ENCODE results near the gene MMUT. TPM values are rescaled to one million over a fixed set of nuclear protein-coding genes. Genes with fewer than 3 reads are reported as not detected.
A peak's percentile ranks its signal among the peaks of the same experiment; 100 is the strongest.

Gene MMUT
- total RNA-seq, 2 donors from 2014 or later: 13.7 to 23.9 TPM

- Histone ChIP-seq H3K27me3 (replicated peaks; ENCODE audit: insufficient read depth) (no peaks in the 10 kb centered on the region), H3K4me3 (peak overlapping the region; percentile 65 to 72), H3K27ac (peak overlapping the region; percentile 84 to 86), H3K4me1 (replicated peaks) (peaks cover 3% of the 10 kb centered on the region), H3K36me3 (no peaks in the 10 kb centered on the region), H3K9me3 (no peaks in the 10 kb centered on the region)
- DNase-seq (ENCODE audit: low spot score): no peak
- WGBS: 1% methylated on average over 7 of the region's 7 CpGs
- intact Hi-C loops (cut with DNase I): no loop called here
- TF ChIP-seq POLR2AphosphoS5 (IDR thresholded peaks at IDR 0.05): no peak
These were observed 490 bp downstream of the MMUT start for GRCh38 chr6:49462599-49462926.

DNA sequence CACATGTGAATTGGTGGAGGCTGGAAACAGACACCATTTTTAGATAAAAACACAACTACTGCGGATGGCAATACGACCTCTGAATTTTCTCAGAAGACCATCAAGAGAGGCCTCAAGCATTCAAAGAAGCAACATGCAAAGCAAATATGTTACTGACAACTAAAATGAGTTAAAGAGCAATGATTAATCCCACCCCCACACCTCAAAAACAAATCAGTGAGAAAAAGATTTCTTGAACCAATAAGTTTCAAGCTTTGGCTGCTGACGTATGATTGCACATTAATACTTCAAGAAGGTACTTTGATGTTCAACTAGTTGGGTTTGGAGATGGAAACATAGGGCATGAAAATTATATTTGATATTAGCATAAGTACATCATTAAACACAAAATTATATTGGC, 982 bp downstream of the MMUT start:
- 56% methylated on average over 3 of the region's 3 CpGs for WGBS
- TF ChIP-seq POLR2AphosphoS5 (IDR thresholded peaks at IDR 0.05): no peak
- TF ChIP-seq, protein P1, sequence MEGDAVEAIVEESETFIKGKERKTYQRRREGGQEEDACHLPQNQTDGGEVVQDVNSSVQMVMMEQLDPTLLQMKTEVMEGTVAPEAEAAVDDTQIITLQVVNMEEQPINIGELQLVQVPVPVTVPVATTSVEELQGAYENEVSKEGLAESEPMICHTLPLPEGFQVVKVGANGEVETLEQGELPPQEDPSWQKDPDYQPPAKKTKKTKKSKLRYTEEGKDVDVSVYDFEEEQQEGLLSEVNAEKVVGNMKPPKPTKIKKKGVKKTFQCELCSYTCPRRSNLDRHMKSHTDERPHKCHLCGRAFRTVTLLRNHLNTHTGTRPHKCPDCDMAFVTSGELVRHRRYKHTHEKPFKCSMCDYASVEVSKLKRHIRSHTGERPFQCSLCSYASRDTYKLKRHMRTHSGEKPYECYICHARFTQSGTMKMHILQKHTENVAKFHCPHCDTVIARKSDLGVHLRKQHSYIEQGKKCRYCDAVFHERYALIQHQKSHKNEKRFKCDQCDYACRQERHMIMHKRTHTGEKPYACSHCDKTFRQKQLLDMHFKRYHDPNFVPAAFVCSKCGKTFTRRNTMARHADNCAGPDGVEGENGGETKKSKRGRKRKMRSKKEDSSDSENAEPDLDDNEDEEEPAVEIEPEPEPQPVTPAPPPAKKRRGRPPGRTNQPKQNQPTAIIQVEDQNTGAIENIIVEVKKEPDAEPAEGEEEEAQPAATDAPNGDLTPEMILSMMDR (IDR thresholded peaks at IDR 0.05): no peak
- TF ChIP-seq POLR2A (IDR thresholded peaks at IDR 0.05): no peak
- H3K9me3 ChIP-seq: no peaks in the 10 kb centered on the region
- H3K27me3 ChIP-seq (replicated peaks; ENCODE audit: insufficient read depth): no peaks in the 10 kb centered on the region
- H3K27ac ChIP-seq: peak overlapping the region; percentile 84 to 86
- intact Hi-C loops (cut with DNase I): no loop called here
- H3K4me1 ChIP-seq (replicated peaks): peaks cover 3% of the 10 kb centered on the region
- DNase-seq (ENCODE audit: low spot score): no peak
- peak overlapping the region; percentile 65 to 72 for H3K4me3 ChIP-seq
- no peaks in the 10 kb centered on the region for H3K36me3 ChIP-seq

GRCh38 chr6:49457771-49458170, 5.3 kb downstream of the MMUT start:
- no peak overlapping the region for H3K4me3 ChIP-seq
- 85% methylated on average over 4 of the region's 4 CpGs for WGBS
- no peaks in the 10 kb centered on the region for H3K36me3 ChIP-seq

DNA sequence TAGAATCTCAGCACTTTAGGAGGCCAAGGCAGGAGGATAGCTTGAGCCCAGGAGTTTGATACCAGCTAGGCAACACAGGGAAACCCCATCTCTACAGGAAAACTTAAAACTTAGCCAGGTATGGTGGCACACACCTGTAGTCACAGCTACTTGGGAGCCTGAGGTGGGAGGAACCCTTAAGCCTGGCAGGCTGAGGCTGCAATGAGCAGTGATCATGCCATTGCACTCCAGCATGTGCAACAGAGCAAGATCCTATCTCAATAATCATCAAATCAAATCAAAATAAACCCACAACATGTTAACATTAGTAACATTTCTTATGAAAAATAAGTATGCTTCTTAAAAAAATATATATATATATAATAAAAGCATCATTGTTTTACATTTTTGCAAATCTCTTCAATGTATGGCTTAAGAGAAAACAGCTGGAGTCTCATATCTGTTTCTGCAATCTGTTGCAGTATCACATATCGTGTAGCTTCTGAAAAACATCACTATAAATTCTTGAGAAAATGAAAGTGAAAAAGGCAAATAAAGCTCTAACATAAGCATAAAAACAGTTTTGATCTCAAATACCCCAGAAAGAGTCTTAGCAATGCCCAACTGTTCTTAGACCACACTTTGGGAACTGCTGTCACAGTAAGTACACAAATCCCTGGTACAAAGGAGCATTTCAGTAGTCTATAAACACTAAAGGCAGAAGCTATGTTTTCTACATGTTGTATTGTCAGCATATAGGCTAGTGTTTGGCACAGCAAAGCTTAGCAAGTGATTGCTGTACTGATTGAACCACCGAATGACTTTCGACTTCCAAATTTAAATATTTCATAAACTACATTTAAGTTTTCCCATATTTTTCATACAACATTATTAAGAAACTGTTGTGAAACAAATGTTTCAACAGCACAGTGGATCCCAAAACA, 8.0 kb downstream of the MMUT start:
- no peak overlapping the region for H3K4me3 ChIP-seq
- H3K4me1 ChIP-seq (replicated peaks): no peaks in the 10 kb centered on the region
- WGBS: 90% methylated on average over 3 of the region's 3 CpGs
- H3K9me3 ChIP-seq: no peaks in the 10 kb centered on the region
- no peak overlapping the region for H3K27ac ChIP-seq
- H3K36me3 ChIP-seq: no peaks in the 10 kb centered on the region
- no peak for DNase-seq (ENCODE audit: low spot score)
- TF ChIP-seq POLR2AphosphoS5 (IDR thresholded peaks at IDR 0.05) (no peak), POLR2A (IDR thresholded peaks at IDR 0.05) (no peak)
- TF ChIP-seq, protein P1 (IDR thresholded peaks at IDR 0.05): no peak
- H3K27me3 ChIP-seq (replicated peaks; ENCODE audit: insufficient read depth): no peaks in the 10 kb centered on the region
- intact Hi-C loops (cut with DNase I): no loop called here

More at GRCh38 chr6:49457771-49458170, 5.3 kb downstream of the MMUT start:
- Histone ChIP-seq H3K4me1 (replicated peaks) (no peaks in the 10 kb centered on the region), H3K27me3 (replicated peaks; ENCODE audit: insufficient read depth) (no peaks in the 10 kb centered on the region), H3K9me3 (no peaks in the 10 kb centered on the region), H3K27ac (no peak overlapping the region)
- no peak for DNase-seq (ENCODE audit: low spot score)
- intact Hi-C loops (cut with DNase I): no loop called here
- TF ChIP-seq, protein P1 (IDR thresholded peaks at IDR 0.05): no peak
- no peak for TF ChIP-seq POLR2A (IDR thresholded peaks at IDR 0.05)
- TF ChIP-seq POLR2AphosphoS5 (IDR thresholded peaks at IDR 0.05): no peak

- H3K4me3 ChIP-seq: no peak overlapping the region
- TF ChIP-seq, protein P1 (IDR thresholded peaks at IDR 0.05): peak in 1 of 4 experiments; percentile 26
- no peak for TF ChIP-seq POLR2A (IDR thresholded peaks at IDR 0.05)
- H3K36me3 ChIP-seq: peaks cover 0 to 4% of the 10 kb centered on the region in 2 donors
- DNase-seq (ENCODE audit: low spot score): no peak
- no peak overlapping the region for H3K27ac ChIP-seq
- H3K4me1 ChIP-seq (replicated peaks): no peaks in the 10 kb centered on the region
- intact Hi-C loops (cut with DNase I): no loop called here
- no peaks in the 10 kb centered on the region for H3K9me3 ChIP-seq
- no peaks in the 10 kb centered on the region for H3K27me3 ChIP-seq (replicated peaks; ENCODE audit: insufficient read depth)
- WGBS: 79% methylated on average over 2 of the region's 2 CpGs
These were observed 9.8 kb downstream of the MMUT start for GRCh38 chr6:49453221-49453620.
